ENCODE measurements around the gene GRID2.

GRID2 gene

DNA sequence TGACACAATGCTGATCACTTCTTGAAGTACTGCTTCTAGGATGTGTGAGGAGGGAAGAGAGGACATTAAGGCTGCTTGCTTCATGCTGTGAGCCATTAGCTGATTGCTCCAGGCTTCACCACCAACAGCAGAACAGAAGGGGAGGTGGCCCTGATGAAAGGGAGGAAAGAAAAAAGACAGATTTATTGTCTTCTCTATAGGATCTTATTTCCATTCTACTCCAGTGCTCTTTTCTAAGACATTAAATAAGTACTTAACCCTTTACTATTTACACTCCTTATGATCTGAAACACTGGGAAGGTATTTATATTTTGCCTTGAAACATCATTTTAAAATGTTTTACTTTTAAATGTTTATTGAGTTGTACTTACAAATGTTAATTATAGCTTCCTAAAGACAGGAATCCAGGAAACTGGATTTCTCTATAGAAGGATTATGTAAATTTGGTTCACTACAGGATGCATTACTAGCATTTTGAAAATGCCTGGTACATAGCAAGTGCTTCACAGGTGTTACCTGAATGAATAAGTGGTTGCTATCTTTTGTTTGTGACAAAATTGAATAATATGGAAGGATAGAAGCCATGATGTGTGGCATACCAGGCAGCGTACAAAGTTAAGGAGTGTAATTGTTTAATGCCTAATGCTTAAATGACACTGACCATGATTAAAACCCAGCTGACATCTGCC is 843.9 kb downstream of the GRID2 start:
- TF ChIP-seq, protein P1, sequence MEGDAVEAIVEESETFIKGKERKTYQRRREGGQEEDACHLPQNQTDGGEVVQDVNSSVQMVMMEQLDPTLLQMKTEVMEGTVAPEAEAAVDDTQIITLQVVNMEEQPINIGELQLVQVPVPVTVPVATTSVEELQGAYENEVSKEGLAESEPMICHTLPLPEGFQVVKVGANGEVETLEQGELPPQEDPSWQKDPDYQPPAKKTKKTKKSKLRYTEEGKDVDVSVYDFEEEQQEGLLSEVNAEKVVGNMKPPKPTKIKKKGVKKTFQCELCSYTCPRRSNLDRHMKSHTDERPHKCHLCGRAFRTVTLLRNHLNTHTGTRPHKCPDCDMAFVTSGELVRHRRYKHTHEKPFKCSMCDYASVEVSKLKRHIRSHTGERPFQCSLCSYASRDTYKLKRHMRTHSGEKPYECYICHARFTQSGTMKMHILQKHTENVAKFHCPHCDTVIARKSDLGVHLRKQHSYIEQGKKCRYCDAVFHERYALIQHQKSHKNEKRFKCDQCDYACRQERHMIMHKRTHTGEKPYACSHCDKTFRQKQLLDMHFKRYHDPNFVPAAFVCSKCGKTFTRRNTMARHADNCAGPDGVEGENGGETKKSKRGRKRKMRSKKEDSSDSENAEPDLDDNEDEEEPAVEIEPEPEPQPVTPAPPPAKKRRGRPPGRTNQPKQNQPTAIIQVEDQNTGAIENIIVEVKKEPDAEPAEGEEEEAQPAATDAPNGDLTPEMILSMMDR (IDR thresholded peaks at IDR 0.05; ENCODE audit: low read depth, low read length) = no peak
- peaks cover 6% of the 10 kb centered on the region for H3K9me3 ChIP-seq (ENCODE audit: severe bottlenecking)
- no peaks in the 10 kb centered on the region for H3K36me3 ChIP-seq
- peak overlapping the region; percentile 23 for H3K4me3 ChIP-seq (ENCODE audit: low read depth, low read length)
- H3K27ac ChIP-seq = peak overlapping the region; percentile 53
- no peaks in the 10 kb centered on the region for H3K27me3 ChIP-seq (ENCODE audit: insufficient read depth, low read depth, severe bottlenecking)
- DNase-seq = peak; percentile 89

DNA sequence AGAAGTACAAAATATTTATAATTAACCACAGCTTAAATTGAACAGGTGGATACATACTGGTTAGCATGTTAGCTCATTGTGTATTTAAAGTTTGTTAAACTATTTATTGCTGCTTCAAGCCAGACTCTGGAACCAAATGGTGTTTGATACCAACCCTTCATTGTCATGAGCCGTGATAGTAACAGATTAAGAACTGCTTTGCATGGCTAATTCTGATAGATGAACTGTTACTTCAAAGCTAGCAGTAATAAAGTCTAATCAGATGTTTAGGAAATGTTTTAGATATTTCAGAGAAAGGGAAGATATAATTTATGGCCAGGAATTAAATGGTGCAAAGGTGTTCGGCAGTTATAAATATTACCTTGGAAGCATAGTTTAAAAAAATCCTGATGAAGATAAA is 848.7 kb downstream of the GRID2 start:
- no peak for DNase-seq
- TF ChIP-seq, protein P1 (IDR thresholded peaks at IDR 0.05; ENCODE audit: low read depth, low read length) = no peak
- H3K4me3 ChIP-seq (ENCODE audit: low read depth, low read length) = no peak overlapping the region

DNA sequence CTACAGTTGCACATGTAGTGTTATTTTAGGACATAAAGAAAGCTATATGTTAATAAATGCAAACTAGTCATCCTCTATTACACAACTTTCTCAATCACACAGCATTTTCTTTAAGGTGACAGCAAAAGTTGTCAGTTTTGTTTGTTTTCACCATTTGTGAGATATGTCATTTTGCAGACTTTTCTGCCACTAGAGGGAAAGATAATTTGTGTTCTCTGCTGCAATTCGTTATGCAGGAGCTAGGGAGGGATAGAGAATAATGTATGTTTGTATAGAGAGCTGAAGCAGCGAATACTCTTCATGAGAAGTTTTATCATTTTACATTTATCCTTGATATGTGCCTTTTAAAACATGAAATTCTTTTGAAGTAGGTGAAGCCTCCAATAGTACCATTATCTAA is 854.2 kb downstream of the GRID2 start:
- Histone ChIP-seq H3K4me3 (ENCODE audit: low read depth, low read length) (no peak overlapping the region), H3K27ac (no peak overlapping the region), H3K27me3 (ENCODE audit: insufficient read depth, low read depth, severe bottlenecking) (no peaks in the 10 kb centered on the region), H3K36me3 (no peaks in the 10 kb centered on the region), H3K9me3 (ENCODE audit: severe bottlenecking) (no peaks in the 10 kb centered on the region)
- TF ChIP-seq, protein P1 (IDR thresholded peaks at IDR 0.05; ENCODE audit: low read depth, low read length) = no peak
- no peak for DNase-seq

More for the DNA sequence above, 848.7 kb downstream of the GRID2 start:
- no peaks in the 10 kb centered on the region for H3K27me3 ChIP-seq (ENCODE audit: insufficient read depth, low read depth, severe bottlenecking)
- no peak overlapping the region for H3K27ac ChIP-seq
- H3K36me3 ChIP-seq = no peaks in the 10 kb centered on the region
- H3K9me3 ChIP-seq (ENCODE audit: severe bottlenecking) = peaks cover 6% of the 10 kb centered on the region

DNA sequence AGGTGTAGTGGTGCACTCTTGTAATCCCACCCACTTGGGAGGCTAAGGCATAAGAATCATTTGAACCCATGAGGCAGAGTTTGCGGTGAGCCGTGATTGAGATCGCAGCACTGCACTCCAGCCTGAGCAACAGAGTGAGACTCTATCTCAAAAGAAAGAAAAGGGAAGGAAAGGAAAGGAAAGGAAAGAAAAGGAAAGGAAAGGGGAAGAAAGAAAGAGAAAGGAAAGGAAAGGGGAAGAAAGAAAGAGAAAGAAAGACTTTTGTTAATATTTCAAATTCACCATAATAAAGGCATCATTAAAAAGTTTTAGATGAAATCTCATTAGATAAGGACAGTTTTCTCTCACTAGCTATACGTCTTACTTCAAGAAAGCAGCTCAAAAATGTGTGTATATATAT is 864.3 kb downstream of the GRID2 start:
- Histone ChIP-seq H3K4me3 (ENCODE audit: low read depth, low read length) (no peak overlapping the region), H3K36me3 (no peaks in the 10 kb centered on the region), H3K27me3 (ENCODE audit: insufficient read depth, low read depth, severe bottlenecking) (no peaks in the 10 kb centered on the region), H3K27ac (no peak overlapping the region), H3K9me3 (ENCODE audit: severe bottlenecking) (no peaks in the 10 kb centered on the region)
- DNase-seq = no peak
- TF ChIP-seq, protein P1 (IDR thresholded peaks at IDR 0.05; ENCODE audit: low read depth, low read length) = no peak

DNA sequence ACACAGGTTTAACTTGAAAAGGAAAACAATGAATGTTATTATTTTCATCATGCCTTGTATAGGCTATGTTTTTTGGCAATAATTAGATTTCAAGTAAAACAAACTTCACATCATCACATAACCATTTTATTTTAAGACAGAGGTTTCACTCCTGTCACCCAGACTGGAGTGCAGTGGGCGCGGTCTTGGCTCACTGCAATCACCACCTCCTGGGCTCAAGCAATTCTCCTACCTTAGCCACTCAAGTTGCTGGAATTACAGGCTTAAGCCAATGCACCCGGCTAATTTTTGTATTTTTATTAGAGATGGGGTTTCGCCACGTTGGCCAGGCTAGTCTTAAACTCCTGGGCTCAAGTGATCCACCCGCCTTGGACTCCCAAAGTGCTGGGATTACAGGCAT is 866.2 kb downstream of the GRID2 start:
- no peak overlapping the region for H3K4me3 ChIP-seq (ENCODE audit: low read depth, low read length)
- TF ChIP-seq, protein P1 (IDR thresholded peaks at IDR 0.05; ENCODE audit: low read depth, low read length) = no peak
- no peak for DNase-seq
- H3K27me3 ChIP-seq (ENCODE audit: insufficient read depth, low read depth, severe bottlenecking) = no peaks in the 10 kb centered on the region
- H3K9me3 ChIP-seq (ENCODE audit: severe bottlenecking) = no peaks in the 10 kb centered on the region
- H3K27ac ChIP-seq = no peak overlapping the region
- no peaks in the 10 kb centered on the region for H3K36me3 ChIP-seq

DNA sequence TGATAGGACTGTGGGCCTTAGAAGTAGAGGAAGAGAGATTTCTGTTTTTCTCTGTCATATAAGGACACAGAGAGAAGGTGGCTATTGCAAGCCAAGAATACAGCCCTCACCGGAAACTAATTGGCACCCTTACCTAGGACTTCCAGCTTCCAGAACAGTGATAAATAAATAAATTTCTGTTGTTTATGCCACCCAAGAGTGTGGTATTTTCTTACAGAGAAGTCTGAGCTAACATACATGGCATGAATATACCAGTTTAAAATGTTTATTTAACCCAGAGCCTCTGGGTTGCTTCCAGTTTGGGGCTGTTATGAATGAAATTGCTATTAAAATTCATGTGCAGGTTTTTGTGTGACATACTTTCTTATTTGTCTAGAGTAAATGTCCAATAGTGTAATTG is 870.8 kb downstream of the GRID2 start:
- H3K9me3 ChIP-seq (ENCODE audit: severe bottlenecking) = no peaks in the 10 kb centered on the region
- no peaks in the 10 kb centered on the region for H3K27me3 ChIP-seq (ENCODE audit: insufficient read depth, low read depth, severe bottlenecking)
- no peaks in the 10 kb centered on the region for H3K36me3 ChIP-seq
- TF ChIP-seq, protein P1 (IDR thresholded peaks at IDR 0.05; ENCODE audit: low read depth, low read length) = no peak
- no peak overlapping the region for H3K4me3 ChIP-seq (ENCODE audit: low read depth, low read length)
- no peak overlapping the region for H3K27ac ChIP-seq
- DNase-seq = no peak

Measured in WERI-Rb-1 (cell line).